NCI-H526 treated with DMSO at 0.1 percent for 48 hours (cell line): Measurements from ENCODE around the gene SCYGR6.
"Not testable (repeated sequence)": the region's sequence is repeated elsewhere in the genome, so short reads cannot be mapped to it uniquely, and the experiment has no call there.

ENCODE experiments used
- DNase-seq: peaks from one replicate; lab custom pipeline; 2025; lab: John Stamatoyannopoulos, UW

The SCYGR6 gene

GRCh38 chr2:227724394-227725039 lies at the start of gene SCYGR6:
SCYGR6 (minus strand) TSS chr2:227724757; CDS start chr2:227724757, 0 bp downstream.
- no peak for DNase-seq

GRCh38 chr2:227774011-227774624 lies 49.6 kb upstream of the SCYGR6 start:
- no peak for DNase-seq

GRCh38 chr2:227772932-227773331 lies 48.4 kb upstream of the SCYGR6 start:
- no peak for DNase-seq

GRCh38 chr2:227772197-227772661 lies 47.7 kb upstream of the SCYGR6 start:
- no peak for DNase-seq

- no peak for DNase-seq
These were observed 43.3 kb upstream of the SCYGR6 start for GRCh38 chr2:227767830-227768229.

- DNase-seq: peak; percentile 3
These were observed 41.9 kb upstream of the SCYGR6 start for GRCh38 chr2:227766373-227766883.

GRCh38 chr2:227765788-227766372 lies 41.3 kb upstream of the SCYGR6 start:
- DNase-seq: no peak

- DNase-seq: no peak
These were observed 37.4 kb upstream of the SCYGR6 start for GRCh38 chr2:227761740-227762476.

- no peak for DNase-seq
These were observed 35.0 kb upstream of the SCYGR6 start for GRCh38 chr2:227759411-227760118.

- not testable (repeated sequence) for DNase-seq
These were observed 31.7 kb upstream of the SCYGR6 start for GRCh38 chr2:227756261-227756660.

- DNase-seq: no peak
These were observed 23.5 kb upstream of the SCYGR6 start for GRCh38 chr2:227748079-227748478.

- no peak for DNase-seq
These were observed 21.0 kb upstream of the SCYGR6 start, which contains the start of gene SCYGR8 for GRCh38 chr2:227745594-227745993. SCYGR8 (plus strand) TSS chr2:227745894; CDS start chr2:227745894, 0 bp downstream.

GRCh38 chr2:227740705-227741104 lies 16.1 kb upstream of the SCYGR6 start:
- not testable (repeated sequence) for DNase-seq

GRCh38 chr2:227739351-227739750 lies 14.8 kb upstream of the SCYGR6 start:
- no peak for DNase-seq

- no peak for DNase-seq
These were observed 3.5 kb upstream of the SCYGR6 start, which contains the start of gene SCYGR7 for GRCh38 chr2:227728035-227728434. SCYGR7 (plus strand) TSS chr2:227728335; CDS start chr2:227728335, 0 bp downstream.

- DNase-seq: not testable (repeated sequence)
These were observed 1.7 kb downstream of the SCYGR6 start for GRCh38 chr2:227722821-227723220.

GRCh38 chr2:227720680-227721079 lies 3.9 kb downstream of the SCYGR6 start:
- no peak for DNase-seq

GRCh38 chr2:227719641-227720040 lies 4.9 kb downstream of the SCYGR6 start:
- DNase-seq: no peak

- DNase-seq: peak; percentile 2
These were observed 6.6 kb downstream of the SCYGR6 start, which contains the start of gene SLC19A3 for GRCh38 chr2:227717687-227718567. SLC19A3 (minus strand) TSS chr2:227718028; CDS start chr2:227702318, 15,710 bp downstream.

- no peak for DNase-seq
These were observed 8.1 kb downstream of the SCYGR6 start for GRCh38 chr2:227716501-227716900.
